ENCODE results near the gene OSBPL8.

- TF ChIP-seq EZH2 (IDR thresholded peaks at IDR 0.05; ENCODE audit: borderline replicate concordance, low read length): no peak
- no peak for TF ChIP-seq CTCF (IDR thresholded peaks at IDR 0.05; ENCODE audit: low read length)
These were observed 203.5 kb downstream of the OSBPL8 start for GRCh38 chr12:76356071-76356470.
